NCI-H2029 (cell line): ENCODE measurements around the gene CDKN2A.

Experiments
- DNase-seq: peaks from one replicate; lab custom pipeline; 2025; lab: John Stamatoyannopoulos, UW

The CDKN2A gene

GRCh38 chr9:21993893-21994555 is at the start of gene CDKN2A:
Gene CDKN2A (minus strand): TSS chr9:21994392.
- peak; percentile 85 for DNase-seq

- no peak for DNase-seq
These were observed 49.7 kb upstream of the CDKN2A start for GRCh38 chr9:22043928-22044327.

- DNase-seq: no peak
These were observed 47.6 kb upstream of the CDKN2A start for GRCh38 chr9:22041775-22042174.

- DNase-seq: no peak
These were observed 47.2 kb upstream of the CDKN2A start for GRCh38 chr9:22041344-22041743.

GRCh38 chr9:22040760-22041159 is 46.6 kb upstream of the CDKN2A start:
- DNase-seq: no peak

GRCh38 chr9:22039258-22039657 is 45.1 kb upstream of the CDKN2A start:
- DNase-seq: peak; percentile 14

- peak; percentile 29 for DNase-seq
These were observed 43.9 kb upstream of the CDKN2A start for GRCh38 chr9:22037954-22038690.

GRCh38 chr9:22036866-22037626 is 42.9 kb upstream of the CDKN2A start:
- no peak for DNase-seq

- no peak for DNase-seq
These were observed 41.4 kb upstream of the CDKN2A start for GRCh38 chr9:22035591-22036011.

GRCh38 chr9:22033012-22033630 is 38.9 kb upstream of the CDKN2A start:
- no peak for DNase-seq

- no peak for DNase-seq
These were observed 37.6 kb upstream of the CDKN2A start for GRCh38 chr9:22031655-22032411.

GRCh38 chr9:22030101-22030598 is 36.0 kb upstream of the CDKN2A start:
- no peak for DNase-seq

- no peak for DNase-seq
These were observed 35.0 kb upstream of the CDKN2A start for GRCh38 chr9:22029231-22029630.

- no peak for DNase-seq
These were observed 34.2 kb upstream of the CDKN2A start for GRCh38 chr9:22028394-22028793.

GRCh38 chr9:22026696-22027095 is 32.5 kb upstream of the CDKN2A start:
- no peak for DNase-seq

- DNase-seq: no peak
These were observed 28.2 kb upstream of the CDKN2A start for GRCh38 chr9:22022396-22022795.

GRCh38 chr9:22010866-22011625 is 16.9 kb upstream of the CDKN2A start:
- DNase-seq: no peak

GRCh38 chr9:22009506-22009867 is 15.3 kb upstream of the CDKN2A start:
- DNase-seq: no peak

GRCh38 chr9:22008717-22009505 is 14.7 kb upstream of the CDKN2A start, which contains the start of gene CDKN2B:
Gene CDKN2B (minus strand): TSS chr9:22009305. CDS start chr9:22008953, 352 bp downstream.
- DNase-seq: peak; percentile 94

GRCh38 chr9:22008384-22008716 is 14.2 kb upstream of the CDKN2A start:
- no peak for DNase-seq
